Measurements from ENCODE around the gene CCP110. TPM values are rescaled to one million over a fixed set of nuclear protein-coding genes. Genes with fewer than 3 reads are reported as not detected.
A peak's percentile ranks its signal among the peaks of the same experiment; 100 is the strongest.

The CCP110 gene
- total and polyA plus RNA-seq, 10 donors, result 2.8 to 24.9 (median 14.8) TPM

GRCh38 chr16:19521471-19522396 is 2.0 kb upstream of the CCP110 start, which contains the start of gene GDE1:
Gene GDE1 (minus strand): TSS chr16:19522098. CDS start chr16:19521964, 134 bp downstream.
- Histone ChIP-seq H3K36me3 (peaks cover 0 to 11% (median 3%) of the 10 kb centered on the region in 6 donors), H3K27me3 (replicated peaks in 1 of 7) (no peaks in the 10 kb centered on the region), H3K9me3 (no peaks in the 10 kb centered on the region), H3K4me3 (peak within 1 kb of the TSS; percentile 72 to 97 (median 84)), H3K4me1 (peaks cover 7 to 79% (median 54%) of the 10 kb centered on the region in 6 donors), H3K27ac (peak within 1 kb of the TSS; percentile 81 to 97 (median 92))
- peak; percentile 99 for DNase-seq
- intact Hi-C loops (cut with DNase I; ENCODE audit: low total_unique reads), result no loop called here
- 0 to 1% (median 0%) methylated on average over 49 to 62 of the region's 62 CpGs for WGBS, 5 donors
- peak; percentile 96 to 97 (median 97) for TF ChIP-seq POLR2AphosphoS5 (IDR thresholded peaks at IDR 0.05)
- TF ChIP-seq POLR2A (IDR thresholded peaks at IDR 0.05), result peak; percentile 21 to 69 (median 42)
- TF ChIP-seq CTCF (IDR thresholded peaks at IDR 0.05 in 8 of 11, conservative IDR thresholded peaks at IDR 0.05 in 3 of 11), result peak in 7 of 11 experiments; percentile 13 to 67 (median 55)

GRCh38 chr16:19522397-19522732 is 1.4 kb upstream of the CCP110 start:
- intact Hi-C loops (cut with DNase I; ENCODE audit: low total_unique reads), result no loop called here
- Histone ChIP-seq H3K27ac (peak overlapping the region in 7 of 8 donors; percentile 88 to 97 (median 93)), H3K36me3 (peaks cover 0 to 5% (median 0%) of the 10 kb centered on the region in 6 donors), H3K9me3 (no peaks in the 10 kb centered on the region), H3K4me1 (peaks cover 7 to 82% (median 53%) of the 10 kb centered on the region in 6 donors), H3K4me3 (peak overlapping the region in 6 of 8 donors; percentile 79 to 97 (median 90)), H3K27me3 (replicated peaks in 1 of 7) (no peaks in the 10 kb centered on the region)
- TF ChIP-seq POLR2A (IDR thresholded peaks at IDR 0.05), result no peak
- TF ChIP-seq CTCF (IDR thresholded peaks at IDR 0.05 in 8 of 11, conservative IDR thresholded peaks at IDR 0.05 in 3 of 11), result no peak
- no peak for TF ChIP-seq POLR2AphosphoS5 (IDR thresholded peaks at IDR 0.05)
- DNase-seq, result no peak
- 37 to 59% (median 46%) methylated on average over 5 of the region's 5 CpGs for WGBS, 5 donors

- Histone ChIP-seq H3K4me3 (no peak overlapping the region), H3K27me3 (replicated peaks in 1 of 7) (no peaks in the 10 kb centered on the region), H3K36me3 (peaks cover 0 to 3% (median under 1%) of the 10 kb centered on the region in 6 donors), H3K27ac (peak overlapping the region in 3 of 8 donors; percentile 93 to 97 (median 96)), H3K9me3 (no peaks in the 10 kb centered on the region), H3K4me1 (peaks cover 7 to 82% (median 53%) of the 10 kb centered on the region in 6 donors)
- no peak for TF ChIP-seq POLR2A (IDR thresholded peaks at IDR 0.05)
- no peak for TF ChIP-seq CTCF (IDR thresholded peaks at IDR 0.05 in 8 of 11, conservative IDR thresholded peaks at IDR 0.05 in 3 of 11)
- no peak for TF ChIP-seq POLR2AphosphoS5 (IDR thresholded peaks at IDR 0.05)
- DNase-seq, result no peak
- WGBS, 5 donors, result 85 to 90% (median 86%) methylated on average over 2 of the region's 2 CpGs
- intact Hi-C loops (cut with DNase I; ENCODE audit: low total_unique reads), result no loop called here
These were observed 982 bp upstream of the CCP110 start for GRCh38 chr16:19522760-19523159.

- Histone ChIP-seq H3K9me3 (no peaks in the 10 kb centered on the region), H3K27ac (peak overlapping the region in 2 of 8 donors; percentile 85 to 86), H3K36me3 (peaks cover 0 to 7% (median 2%) of the 10 kb centered on the region in 6 donors), H3K4me3 (peak overlapping the region in 3 of 8 donors; percentile 97 to 99 (median 99)), H3K4me1 (peaks cover 7 to 80% (median 53%) of the 10 kb centered on the region in 6 donors), H3K27me3 (replicated peaks in 1 of 7) (no peaks in the 10 kb centered on the region)
- no peak for TF ChIP-seq POLR2AphosphoS5 (IDR thresholded peaks at IDR 0.05)
- no peak for TF ChIP-seq POLR2A (IDR thresholded peaks at IDR 0.05)
- no peak for TF ChIP-seq CTCF (IDR thresholded peaks at IDR 0.05 in 8 of 11, conservative IDR thresholded peaks at IDR 0.05 in 3 of 11)
- intact Hi-C loops (cut with DNase I; ENCODE audit: low total_unique reads), result no loop called here
- DNase-seq, result peak; percentile 81
- WGBS, 5 donors, result 72 to 82% (median 77%) methylated on average over 18 of the region's 18 CpGs
These were observed 571 bp upstream of the CCP110 start for GRCh38 chr16:19523184-19523558.
